Osteocyte (in vitro differentiated cells): ENCODE data around the gene GOLGA6L10. TPM values are rescaled to one million over a fixed set of nuclear protein-coding genes. Genes with fewer than 3 reads are reported as not detected.
"Not testable (repeated sequence)": the region's sequence is repeated elsewhere in the genome, so short reads cannot be mapped to it uniquely, and the experiment has no call there.

Experiments used
- DNase-seq: peaks from one replicate; pipeline ENCODE4 v3.0.0; 2021; ENCODE audit warnings: mixed read lengths; ENCODE audit not compliant: unreplicated experiment; ENCODE audit errors: extremely low spot score
- H3K27ac Mint-ChIP-seq: one replicate; pipeline ENCODE4 v1.8.0; 2021; ENCODE audit warnings: mild to moderate bottlenecking, mixed read lengths; ENCODE audit not compliant: unreplicated experiment
- H3K27me3 Mint-ChIP-seq: one replicate; pipeline ENCODE4 v1.8.0; 2021; ENCODE audit warnings: mixed read lengths; ENCODE audit not compliant: unreplicated experiment
- H3K36me3 Mint-ChIP-seq: one replicate; pipeline ENCODE4 v1.8.0; 2021; ENCODE audit warnings: mixed read lengths; ENCODE audit not compliant: unreplicated experiment
- H3K4me1 Mint-ChIP-seq: one replicate; pipeline ENCODE4 v1.8.0; 2021; ENCODE audit warnings: mixed read lengths; ENCODE audit not compliant: unreplicated experiment
- H3K4me3 Mint-ChIP-seq: one replicate; pipeline ENCODE4 v1.8.0; 2021; ENCODE audit warnings: mild to moderate bottlenecking, moderate library complexity, mixed read lengths; ENCODE audit not compliant: unreplicated experiment
- H3K9me3 Mint-ChIP-seq: one replicate; pipeline ENCODE4 v1.8.0; 2021; ENCODE audit warnings: mixed read lengths; ENCODE audit not compliant: unreplicated experiment
- CTCF ChIP-seq: fragments of 200-600 bp; sonication (generic); IDR thresholded peaks from 2 replicates; pipeline ENCODE4 v1.5.0; 2021; ENCODE audit warnings: antibody characterized with exemption, mild to moderate bottlenecking, moderate library complexity
- total RNA-seq: library from RNA; stranded (reverse); gene quantifications from 2 replicates; pipeline ENCODE4 v1.2.1, GENCODE V29; 2021

The GOLGA6L10 gene
- total RNA-seq, 1 donor from 2014 or later = 1.6 TPM

GRCh38 chr15:82379552-82379951, 30.3 kb upstream of the GOLGA6L10 start:
- TF ChIP-seq CTCF = peak; percentile 17
- not testable (repeated sequence) for H3K9me3 Mint-ChIP-seq, H3K4me1 Mint-ChIP-seq, DNase-seq, H3K27me3 Mint-ChIP-seq, H3K27ac Mint-ChIP-seq, H3K36me3 Mint-ChIP-seq, H3K4me3 Mint-ChIP-seq

GRCh38 chr15:82373661-82374060, 24.4 kb upstream of the GOLGA6L10 start:
- H3K36me3 Mint-ChIP-seq, H3K27ac Mint-ChIP-seq, H3K9me3 Mint-ChIP-seq, H3K4me3 Mint-ChIP-seq, H3K27me3 Mint-ChIP-seq, H3K4me1 Mint-ChIP-seq, DNase-seq: not testable (repeated sequence)

GRCh38 chr15:82371656-82372055, 22.4 kb upstream of the GOLGA6L10 start:
- H3K27me3 Mint-ChIP-seq = no peaks in the 10 kb centered on the region
- no peak for TF ChIP-seq CTCF
- H3K27ac Mint-ChIP-seq = no peak overlapping the region
- DNase-seq = no peak
- H3K4me3 Mint-ChIP-seq = no peak overlapping the region
- H3K36me3 Mint-ChIP-seq = no peaks in the 10 kb centered on the region
- H3K9me3 Mint-ChIP-seq = no peaks in the 10 kb centered on the region
- H3K4me1 Mint-ChIP-seq = peaks cover 5% of the 10 kb centered on the region

- not testable (repeated sequence) for H3K36me3 Mint-ChIP-seq, H3K9me3 Mint-ChIP-seq, DNase-seq
Measured at GRCh38 chr15:82367790-82368189, 18.5 kb upstream of the GOLGA6L10 start.

GRCh38 chr15:82365692-82366323, 16.5 kb upstream of the GOLGA6L10 start:
- not testable (repeated sequence) for H3K4me1 Mint-ChIP-seq, H3K4me3 Mint-ChIP-seq, H3K36me3 Mint-ChIP-seq, H3K27ac Mint-ChIP-seq, H3K9me3 Mint-ChIP-seq, H3K27me3 Mint-ChIP-seq, DNase-seq
- TF ChIP-seq CTCF = peak; percentile 49

More at GRCh38 chr15:82367790-82368189, 18.5 kb upstream of the GOLGA6L10 start:
- H3K4me3 Mint-ChIP-seq, H3K27me3 Mint-ChIP-seq, H3K27ac Mint-ChIP-seq, H3K4me1 Mint-ChIP-seq: not testable (repeated sequence)

GRCh38 chr15:82364548-82364947, 15.3 kb upstream of the GOLGA6L10 start:
- not testable (repeated sequence) for H3K27ac Mint-ChIP-seq, H3K9me3 Mint-ChIP-seq, H3K36me3 Mint-ChIP-seq, H3K4me1 Mint-ChIP-seq, H3K4me3 Mint-ChIP-seq, H3K27me3 Mint-ChIP-seq, DNase-seq

GRCh38 chr15:82362790-82363189, 13.5 kb upstream of the GOLGA6L10 start:
- H3K9me3 Mint-ChIP-seq, H3K36me3 Mint-ChIP-seq, H3K4me3 Mint-ChIP-seq, H3K27ac Mint-ChIP-seq, H3K4me1 Mint-ChIP-seq, H3K27me3 Mint-ChIP-seq, DNase-seq: not testable (repeated sequence)

- not testable (repeated sequence) for H3K36me3 Mint-ChIP-seq, H3K9me3 Mint-ChIP-seq, H3K4me1 Mint-ChIP-seq, H3K4me3 Mint-ChIP-seq, H3K27me3 Mint-ChIP-seq, DNase-seq, H3K27ac Mint-ChIP-seq
Measured at GRCh38 chr15:82360618-82361017, 11.3 kb upstream of the GOLGA6L10 start.

- H3K9me3 Mint-ChIP-seq, H3K27ac Mint-ChIP-seq, H3K27me3 Mint-ChIP-seq: not testable (repeated sequence)
Measured at GRCh38 chr15:82355055-82355454, 5.8 kb upstream of the GOLGA6L10 start.

GRCh38 chr15:82354546-82354945, 5.3 kb upstream of the GOLGA6L10 start:
- not testable (repeated sequence) for H3K4me1 Mint-ChIP-seq, H3K9me3 Mint-ChIP-seq, H3K36me3 Mint-ChIP-seq, H3K4me3 Mint-ChIP-seq, H3K27me3 Mint-ChIP-seq, H3K27ac Mint-ChIP-seq, DNase-seq

More at GRCh38 chr15:82355055-82355454, 5.8 kb upstream of the GOLGA6L10 start:
- not testable (repeated sequence) for H3K4me3 Mint-ChIP-seq, H3K36me3 Mint-ChIP-seq, H3K4me1 Mint-ChIP-seq, DNase-seq
